Measurements from ENCODE around the gene SOWAHA. TPM values are rescaled to one million over a fixed set of nuclear protein-coding genes. Genes with fewer than 3 reads are reported as not detected.
A peak's percentile ranks its signal among the peaks of the same experiment; 100 is the strongest.

Gene SOWAHA
- total RNA-seq, 2 donors from 2014 or later, result 0.13 TPM; not detected in 1

GRCh38 chr5:132765311-132766019, 47.6 kb upstream of the SOWAHA start:
- H3K9me3 Mint-ChIP-seq, result no peaks in the 10 kb centered on the region
- Histone ChIP-seq H3K36me3 (ENCODE audit: control insufficient read depth, insufficient read depth, low read length) (peaks cover 24% of the 10 kb centered on the region), H3K27ac (ENCODE audit: low read depth, low read length) (no peak overlapping the region), H3K4me1 (ENCODE audit: control insufficient read depth, insufficient read depth, low read length) (peaks cover under 1% of the 10 kb centered on the region), H3K4me3 (ENCODE audit: low read length) (no peak overlapping the region), H3K27me3 (ENCODE audit: control insufficient read depth, insufficient read depth, low read length, poor library complexity, severe bottlenecking) (no peaks in the 10 kb centered on the region), H3K9me3 (ENCODE audit: control insufficient read depth, low read length) (no peaks in the 10 kb centered on the region), H3K9ac (ENCODE audit: extremely low read depth, low read length, poor library complexity, severe bottlenecking) (no peak overlapping the region)
- H3K36me3 Mint-ChIP-seq (ENCODE audit: low read depth), result peaks cover 22% of the 10 kb centered on the region
- TF ChIP-seq CTCF (conservative IDR thresholded peaks at IDR 0.05), result no peak
- WGBS, 2 experiments (ENCODE audit: insufficient coverage in 1 of 2, insufficient read length in 1 of 2), result 95 to 100% methylated on average over 10 to 12 of the region's 12 CpGs
- H3K27ac Mint-ChIP-seq, result no peak overlapping the region
- peak; percentile 37 for DNase-seq
- H3K27me3 Mint-ChIP-seq (ENCODE audit: insufficient read depth), result no peaks in the 10 kb centered on the region
- no peak overlapping the region for H3K4me3 Mint-ChIP-seq
- H3K4me1 Mint-ChIP-seq, result no peaks in the 10 kb centered on the region

- no peak overlapping the region for H3K9ac ChIP-seq (ENCODE audit: extremely low read depth, low read length, poor library complexity, severe bottlenecking)
Measured at GRCh38 chr5:132766020-132766805, 46.9 kb upstream of the SOWAHA start.

GRCh38 chr5:132766806-132767055, 46.4 kb upstream of the SOWAHA start:
- H3K4me1 ChIP-seq (ENCODE audit: control insufficient read depth, insufficient read depth, low read length), result peaks cover 6% of the 10 kb centered on the region
- H3K9ac ChIP-seq (ENCODE audit: extremely low read depth, low read length, poor library complexity, severe bottlenecking), result no peak overlapping the region
- no peak overlapping the region for H3K4me3 ChIP-seq (ENCODE audit: low read length)
- H3K9me3 ChIP-seq (ENCODE audit: control insufficient read depth, low read length), result no peaks in the 10 kb centered on the region
- Mint-ChIP-seq H3K27me3 (ENCODE audit: insufficient read depth) (no peaks in the 10 kb centered on the region), H3K4me1 (peaks cover 9% of the 10 kb centered on the region), H3K36me3 (ENCODE audit: low read depth) (peaks cover 13% of the 10 kb centered on the region), H3K27ac (no peak overlapping the region), H3K4me3 (no peak overlapping the region), H3K9me3 (no peaks in the 10 kb centered on the region)
- peaks cover 24% of the 10 kb centered on the region for H3K36me3 ChIP-seq (ENCODE audit: control insufficient read depth, insufficient read depth, low read length)
- H3K27me3 ChIP-seq (ENCODE audit: control insufficient read depth, insufficient read depth, low read length, poor library complexity, severe bottlenecking), result no peaks in the 10 kb centered on the region
- H3K27ac ChIP-seq (ENCODE audit: low read depth, low read length), result no peak overlapping the region
- no peak for DNase-seq
- WGBS, 2 experiments (ENCODE audit: insufficient coverage in 1 of 2, insufficient read length in 1 of 2), result 94% methylated on average over 1 of the region's 1 CpG; no CpG with 5 or more reads in 1 of the 2 experiments
- no peak for TF ChIP-seq CTCF (conservative IDR thresholded peaks at IDR 0.05)

More at GRCh38 chr5:132766020-132766805, 46.9 kb upstream of the SOWAHA start:
- peaks cover 24% of the 10 kb centered on the region for H3K36me3 ChIP-seq (ENCODE audit: control insufficient read depth, insufficient read depth, low read length)
- peaks cover 3% of the 10 kb centered on the region for H3K4me1 ChIP-seq (ENCODE audit: control insufficient read depth, insufficient read depth, low read length)
- no peaks in the 10 kb centered on the region for H3K27me3 ChIP-seq (ENCODE audit: control insufficient read depth, insufficient read depth, low read length, poor library complexity, severe bottlenecking)
- TF ChIP-seq CTCF (conservative IDR thresholded peaks at IDR 0.05), result no peak
- peaks cover 16% of the 10 kb centered on the region for H3K36me3 Mint-ChIP-seq (ENCODE audit: low read depth)
- no peak overlapping the region for H3K27ac ChIP-seq (ENCODE audit: low read depth, low read length)
- H3K4me3 ChIP-seq (ENCODE audit: low read length), result no peak overlapping the region
- DNase-seq, result no peak
- no peak overlapping the region for H3K4me3 Mint-ChIP-seq
- no peaks in the 10 kb centered on the region for H3K27me3 Mint-ChIP-seq (ENCODE audit: insufficient read depth)
- no peaks in the 10 kb centered on the region for H3K9me3 Mint-ChIP-seq
- H3K27ac Mint-ChIP-seq, result no peak overlapping the region
- 92 to 96% methylated on average over 12 to 14 of the region's 14 CpGs for WGBS, 2 experiments (ENCODE audit: insufficient coverage in 1 of 2, insufficient read length in 1 of 2)
- H3K4me1 Mint-ChIP-seq, result peaks cover 5% of the 10 kb centered on the region
- H3K9me3 ChIP-seq (ENCODE audit: control insufficient read depth, low read length), result no peaks in the 10 kb centered on the region
